IPS-18a (cell line): ENCODE measurements around the gene CDYL.
"Not testable (repeated sequence)": the region's sequence is repeated elsewhere in the genome, so short reads cannot be mapped to it uniquely, and the experiment has no call there.

Experiments used
- H3K27ac ChIP-seq: one replicate; pipeline ENCODE4 v1.5.1; 2013; ENCODE audit warnings: low read length
- H3K27me3 ChIP-seq: one replicate; pipeline ENCODE4 v1.6.1; 2013; ENCODE audit warnings: mild to moderate bottlenecking, low read length; ENCODE audit not compliant: control insufficient read depth, insufficient read depth
- H3K36me3 ChIP-seq: one replicate; pipeline ENCODE4 v1.6.1; 2013; ENCODE audit warnings: low read depth, low read length; ENCODE audit not compliant: control insufficient read depth
- H3K4me1 ChIP-seq: one replicate; pipeline ENCODE4 v1.6.1; 2013; ENCODE audit warnings: low read depth, low read length; ENCODE audit not compliant: control insufficient read depth
- H3K4me3 ChIP-seq: one replicate; pipeline ENCODE4 v1.5.1; 2013; ENCODE audit warnings: low read length
- H3K9ac ChIP-seq: one replicate; pipeline ENCODE4 v1.6.1; 2013; ENCODE audit warnings: mild to moderate bottlenecking, low read length, moderate library complexity
- H3K9me3 ChIP-seq: one replicate; pipeline ENCODE4 v1.6.1; 2013; ENCODE audit warnings: low read depth, low read length; ENCODE audit not compliant: control insufficient read depth

CDYL gene

DNA sequence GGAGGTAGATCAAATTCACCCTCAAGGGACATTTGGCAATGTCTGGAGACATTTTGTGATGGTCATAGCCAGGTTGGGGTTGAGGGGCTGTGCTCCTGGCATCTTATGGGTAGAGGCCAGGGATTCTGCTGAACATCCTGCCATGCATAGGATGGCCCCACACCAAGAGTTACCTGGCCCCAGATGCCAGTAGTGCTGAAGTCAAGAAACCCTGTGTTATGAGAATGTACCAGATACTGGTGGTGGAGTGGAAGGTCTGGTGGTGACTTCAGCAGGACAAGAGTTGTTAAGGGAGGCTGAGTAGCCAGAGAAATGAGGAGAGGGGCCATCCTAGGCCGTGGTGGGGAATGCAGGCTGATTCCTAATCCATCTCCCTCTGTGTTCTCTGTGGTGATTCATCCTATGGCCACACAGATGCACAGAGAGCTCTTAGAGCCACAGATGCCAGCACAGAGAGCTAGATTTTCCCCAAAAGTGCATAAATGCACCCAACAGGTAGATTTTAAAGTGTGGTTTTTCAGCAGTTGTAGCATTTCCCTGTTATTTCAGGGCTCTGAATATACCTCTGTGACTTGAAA lies 43.6 kb downstream of the CDYL start:
- Histone ChIP-seq H3K36me3 (no peaks in the 10 kb centered on the region), H3K9me3 (no peaks in the 10 kb centered on the region), H3K27ac (no peak overlapping the region), H3K4me3 (no peak overlapping the region), H3K27me3 (no peaks in the 10 kb centered on the region), H3K9ac (no peak overlapping the region), H3K4me1 (peaks cover 12% of the 10 kb centered on the region)

DNA sequence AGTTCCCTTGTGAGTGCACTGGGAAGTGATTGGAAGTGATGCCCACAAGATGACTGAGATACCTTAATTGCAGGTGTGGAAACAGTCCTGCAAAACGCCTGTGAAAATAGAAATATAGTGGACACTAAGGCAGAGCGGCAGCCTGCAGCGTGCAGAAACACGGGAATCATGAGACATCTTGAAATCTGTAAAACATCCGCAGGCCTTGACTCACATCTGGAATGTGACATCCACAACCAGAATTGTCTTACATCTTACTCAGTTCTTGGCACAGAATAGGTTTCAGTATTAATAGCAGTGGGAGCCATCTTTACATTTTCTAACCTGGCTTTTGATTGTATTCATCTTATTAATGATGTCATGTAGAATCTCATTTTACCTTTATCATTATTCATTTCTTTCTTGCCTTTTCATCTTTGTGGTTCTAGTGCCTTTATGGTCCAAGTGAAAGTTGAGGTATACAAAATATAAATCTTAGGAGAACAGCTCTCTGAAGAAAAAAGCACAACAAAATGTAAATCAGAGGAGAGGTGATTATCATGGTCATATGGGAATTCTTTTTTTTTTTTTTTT lies 44.6 kb downstream of the CDYL start:
- no peaks in the 10 kb centered on the region for H3K36me3 ChIP-seq
- H3K27ac ChIP-seq = no peak overlapping the region
- peaks cover 12% of the 10 kb centered on the region for H3K4me1 ChIP-seq
- H3K9ac ChIP-seq = no peak overlapping the region
- no peaks in the 10 kb centered on the region for H3K27me3 ChIP-seq
- no peaks in the 10 kb centered on the region for H3K9me3 ChIP-seq
- H3K4me3 ChIP-seq = no peak overlapping the region

DNA sequence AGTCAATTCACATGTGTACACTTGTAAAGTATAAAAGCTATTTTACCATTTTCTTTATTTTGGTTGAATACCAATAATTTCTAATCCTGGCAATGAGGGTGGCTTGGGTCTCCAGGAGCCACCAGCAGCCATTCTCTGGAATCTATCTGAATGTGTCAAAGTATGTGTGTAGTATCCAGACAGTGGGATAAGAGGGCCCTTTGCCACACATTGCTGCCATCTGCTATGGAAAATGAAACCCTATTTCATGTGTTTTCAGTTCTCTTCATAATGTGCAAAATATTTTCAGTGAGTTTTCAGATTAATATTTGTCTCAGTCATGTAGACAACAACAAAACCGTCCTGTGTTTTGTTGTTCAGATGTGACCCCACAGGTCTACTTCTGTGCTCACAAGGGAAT lies 46.3 kb downstream of the CDYL start:
- Histone ChIP-seq H3K9ac (no peak overlapping the region), H3K4me3 (no peak overlapping the region), H3K9me3 (no peaks in the 10 kb centered on the region), H3K36me3 (no peaks in the 10 kb centered on the region), H3K27ac (no peak overlapping the region), H3K4me1 (peaks cover 12% of the 10 kb centered on the region), H3K27me3 (no peaks in the 10 kb centered on the region)

DNA sequence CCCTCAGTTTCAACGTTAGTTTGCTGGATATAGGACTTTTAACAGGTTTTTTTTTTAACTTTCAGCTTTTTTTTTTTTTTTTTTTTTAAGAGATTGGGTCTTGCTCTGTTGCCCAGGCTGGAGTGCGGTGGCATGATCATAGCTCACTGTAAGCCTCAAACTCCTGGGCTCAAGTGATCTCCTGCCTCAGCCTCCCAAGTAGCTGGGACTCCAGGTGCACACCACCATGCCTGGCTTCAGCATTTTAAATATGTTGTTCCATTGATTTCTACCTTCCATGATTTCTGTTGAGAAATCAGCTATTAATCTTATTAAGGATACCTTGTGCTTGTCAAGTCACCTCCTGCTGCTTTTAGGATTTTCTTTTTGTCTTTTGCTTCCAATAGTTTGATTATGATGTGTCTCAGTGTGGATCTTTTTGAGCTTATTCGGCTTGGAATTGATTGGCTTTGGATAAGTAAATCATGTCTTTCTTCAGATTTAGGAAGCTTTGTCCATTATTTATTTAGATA lies 52.0 kb downstream of the CDYL start:
- Histone ChIP-seq H3K27ac (no peak overlapping the region), H3K4me1 (no peaks in the 10 kb centered on the region), H3K4me3 (no peak overlapping the region), H3K9ac (no peak overlapping the region), H3K9me3 (peaks cover 10% of the 10 kb centered on the region), H3K36me3 (no peaks in the 10 kb centered on the region), H3K27me3 (no peaks in the 10 kb centered on the region)

DNA sequence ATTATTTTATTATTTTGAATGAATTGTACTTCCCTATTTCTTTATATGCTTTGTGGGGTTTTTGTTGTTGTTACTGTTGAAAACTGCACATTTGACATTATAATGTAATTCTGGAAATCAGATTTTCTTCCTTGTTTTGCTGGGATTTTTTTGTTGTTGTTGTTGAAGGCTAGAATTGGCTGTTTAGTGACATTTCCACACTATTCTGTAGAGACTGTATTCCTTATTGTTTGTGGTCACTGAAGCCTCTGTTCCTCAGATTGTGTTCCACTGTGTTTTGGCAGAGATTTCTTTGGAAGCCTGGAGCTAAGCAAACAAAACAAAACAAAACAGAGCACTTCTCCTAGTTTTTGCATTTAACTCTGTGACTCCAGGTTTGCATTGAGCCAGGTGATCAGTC lies 52.9 kb downstream of the CDYL start:
- Histone ChIP-seq H3K9ac (no peak overlapping the region), H3K4me3 (no peak overlapping the region), H3K36me3 (no peaks in the 10 kb centered on the region), H3K27ac (no peak overlapping the region), H3K27me3 (no peaks in the 10 kb centered on the region), H3K9me3 (peaks cover 10% of the 10 kb centered on the region), H3K4me1 (no peaks in the 10 kb centered on the region)

DNA sequence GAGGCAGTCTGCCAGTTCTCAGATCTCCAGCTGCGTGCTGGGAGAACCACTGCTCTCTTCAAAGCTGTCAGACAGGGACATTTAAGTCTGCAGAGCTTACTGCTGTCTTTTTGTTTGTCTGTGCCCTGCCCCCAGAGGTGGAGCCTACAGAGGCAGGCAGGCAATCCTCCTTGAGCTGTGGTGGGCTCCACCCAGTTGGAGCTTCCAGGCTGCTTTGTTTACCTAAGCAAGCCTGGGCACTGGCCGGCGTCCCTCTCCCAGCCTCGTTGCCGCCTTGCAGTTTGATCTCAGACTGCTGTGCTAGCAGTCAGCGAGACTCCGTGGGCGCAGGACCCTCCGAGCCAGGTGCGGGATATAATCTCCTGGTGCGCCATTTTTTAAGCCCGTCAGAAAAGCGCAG lies 59.3 kb downstream of the CDYL start:
- not testable (repeated sequence) for H3K4me3 ChIP-seq, H3K27ac ChIP-seq, H3K36me3 ChIP-seq, H3K27me3 ChIP-seq, H3K9me3 ChIP-seq, H3K4me1 ChIP-seq, H3K9ac ChIP-seq

DNA sequence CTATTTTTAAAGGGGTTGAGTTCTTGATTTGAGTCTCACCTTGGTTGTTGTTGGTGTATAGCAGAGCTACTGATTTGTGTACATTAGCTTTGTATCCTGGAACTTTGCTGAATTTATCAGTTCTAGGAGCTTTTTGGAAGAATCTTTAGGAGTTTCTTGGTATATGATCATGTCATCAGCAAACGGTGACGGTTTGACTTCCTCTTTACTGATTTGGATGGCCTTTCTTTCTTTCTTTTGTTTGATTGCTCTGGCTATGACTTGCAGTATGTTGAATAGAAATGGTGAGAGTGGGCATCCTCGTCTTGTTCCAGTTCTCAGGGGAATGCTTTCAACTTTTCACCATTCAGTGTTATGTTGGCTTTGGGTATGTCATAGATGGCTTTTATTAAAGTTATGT lies 64.0 kb downstream of the CDYL start:
- Histone ChIP-seq H3K27ac (no peak overlapping the region), H3K9ac (no peak overlapping the region), H3K27me3 (no peaks in the 10 kb centered on the region), H3K4me3 (no peak overlapping the region), H3K4me1 (peaks cover 10% of the 10 kb centered on the region), H3K36me3 (no peaks in the 10 kb centered on the region), H3K9me3 (no peaks in the 10 kb centered on the region)

DNA sequence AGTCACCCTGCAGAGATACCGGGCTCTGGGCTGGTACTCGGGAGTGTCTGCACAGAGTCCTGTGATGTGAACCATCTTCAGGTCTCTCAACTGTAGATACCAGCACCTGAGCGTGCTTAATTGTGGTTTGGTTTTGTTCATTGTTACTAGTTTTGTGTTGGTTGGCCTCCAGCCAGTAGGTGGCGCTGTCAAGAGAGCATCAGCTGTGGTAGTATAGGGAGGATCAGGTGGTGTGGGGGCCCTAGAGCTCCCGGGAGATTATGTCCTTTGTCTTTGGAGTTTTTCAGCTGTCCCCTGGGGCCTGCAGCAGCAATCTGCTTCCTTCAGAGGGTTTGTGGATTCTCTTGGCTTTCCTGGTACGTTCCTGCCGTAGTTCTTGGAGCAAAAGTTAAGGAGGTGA lies 67.9 kb downstream of the CDYL start:
- Histone ChIP-seq H3K27ac (no peak overlapping the region), H3K4me3 (no peak overlapping the region), H3K9me3 (no peaks in the 10 kb centered on the region), H3K27me3 (no peaks in the 10 kb centered on the region), H3K4me1 (peaks cover 21% of the 10 kb centered on the region), H3K9ac (no peak overlapping the region), H3K36me3 (no peaks in the 10 kb centered on the region)

DNA sequence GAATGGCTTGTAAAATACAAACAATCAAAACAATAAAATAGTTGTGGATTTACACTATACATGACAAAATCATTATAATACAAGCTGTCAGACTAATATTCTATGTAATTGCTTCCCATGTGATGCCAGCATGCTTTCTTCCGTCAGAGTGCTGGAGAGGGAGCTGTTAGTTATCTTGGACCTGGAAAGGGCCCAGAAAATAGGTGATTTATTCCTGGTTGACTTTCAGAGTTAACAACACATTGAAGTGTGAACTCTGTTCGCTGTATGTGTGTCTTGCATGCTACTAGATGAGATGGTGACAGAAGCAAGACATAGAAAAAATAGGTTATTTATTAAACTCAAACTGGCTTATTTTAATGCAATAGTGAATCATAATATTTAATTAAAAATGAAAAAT lies 70.2 kb downstream of the CDYL start:
- no peaks in the 10 kb centered on the region for H3K36me3 ChIP-seq
- H3K9ac ChIP-seq = no peak overlapping the region
- H3K27me3 ChIP-seq = no peaks in the 10 kb centered on the region
- H3K4me1 ChIP-seq = peaks cover 21% of the 10 kb centered on the region
- H3K4me3 ChIP-seq = no peak overlapping the region
- H3K27ac ChIP-seq = no peak overlapping the region
- no peaks in the 10 kb centered on the region for H3K9me3 ChIP-seq

DNA sequence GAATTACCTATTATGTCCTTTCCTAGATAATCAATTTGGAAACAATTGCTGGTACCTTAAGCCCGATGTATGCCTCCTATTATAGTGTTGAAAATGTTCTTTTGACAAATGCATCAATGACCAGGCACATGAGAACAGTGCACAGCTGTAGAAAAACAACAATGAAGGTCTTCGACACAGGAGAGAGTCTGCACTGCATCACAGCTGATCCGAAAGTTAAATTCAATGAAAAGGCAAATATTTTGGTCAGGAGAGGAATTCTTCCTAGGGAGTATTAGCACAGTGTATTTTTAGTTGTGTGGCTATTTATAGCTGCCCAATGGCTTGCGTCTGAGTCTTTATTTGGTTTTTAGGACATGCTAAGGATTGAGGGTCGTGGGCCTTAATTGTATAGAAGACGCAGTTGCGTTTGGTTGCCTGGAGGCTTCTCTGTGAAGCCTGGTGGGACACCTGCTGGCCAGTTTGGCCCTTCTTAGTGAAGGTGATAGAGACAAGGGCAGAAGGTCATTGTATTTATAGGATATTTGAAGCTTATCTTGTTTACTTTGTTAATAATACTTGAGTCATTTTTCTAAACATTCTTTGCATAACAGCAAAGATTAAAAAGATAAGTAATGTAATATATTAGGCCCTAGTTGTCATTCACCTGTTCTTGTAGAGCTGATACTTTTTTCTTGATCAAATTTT lies 72.3 kb downstream of the CDYL start:
- H3K9me3 ChIP-seq = no peaks in the 10 kb centered on the region

DNA sequence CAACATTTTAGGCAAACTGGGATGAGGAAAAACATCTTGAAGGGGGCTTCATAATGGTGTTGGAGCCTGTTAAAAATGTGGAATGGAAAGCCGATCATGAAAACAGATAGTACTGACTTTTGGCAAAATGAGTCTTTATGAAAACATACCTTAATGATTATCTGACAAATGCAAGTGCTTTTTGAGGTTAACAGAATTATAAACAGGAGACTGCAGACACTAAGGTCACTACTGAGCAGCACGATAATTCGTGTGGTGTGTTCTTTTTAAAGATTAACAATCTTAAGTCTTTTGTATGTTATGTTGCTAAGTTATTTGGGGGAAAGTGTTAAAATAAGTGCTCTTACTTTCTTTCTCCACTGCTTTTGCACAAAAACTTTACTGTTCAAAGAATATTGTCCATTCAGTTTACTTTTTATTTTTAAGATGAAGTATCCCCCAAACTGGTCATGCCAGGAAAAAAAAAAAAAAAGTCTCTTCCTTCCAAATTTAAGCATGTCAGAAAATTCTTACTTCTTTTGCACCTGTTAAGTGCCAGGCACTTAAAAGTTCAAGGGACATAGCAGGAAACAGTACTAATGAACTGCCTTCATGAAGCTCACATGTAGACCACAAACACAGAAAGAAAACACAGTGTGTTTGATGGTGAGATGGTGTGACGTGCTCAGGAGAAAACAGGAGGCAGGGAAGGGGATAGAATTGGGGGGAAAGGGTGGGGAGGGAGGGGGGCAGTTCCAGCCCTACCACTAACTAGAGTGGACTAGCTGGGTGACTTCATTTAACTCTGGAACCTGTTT lies 73.2 kb downstream of the CDYL start:
- peaks cover 22% of the 10 kb centered on the region for H3K4me1 ChIP-seq
- H3K4me3 ChIP-seq = no peak overlapping the region
- no peaks in the 10 kb centered on the region for H3K36me3 ChIP-seq
- H3K27ac ChIP-seq = no peak overlapping the region
- H3K9me3 ChIP-seq = no peaks in the 10 kb centered on the region
- no peaks in the 10 kb centered on the region for H3K27me3 ChIP-seq
- no peak overlapping the region for H3K9ac ChIP-seq

More for the DNA sequence above, 72.3 kb downstream of the CDYL start:
- H3K27me3 ChIP-seq = no peaks in the 10 kb centered on the region
- no peaks in the 10 kb centered on the region for H3K36me3 ChIP-seq
- peaks cover 23% of the 10 kb centered on the region for H3K4me1 ChIP-seq
- H3K9ac ChIP-seq = no peak overlapping the region
- no peak overlapping the region for H3K4me3 ChIP-seq
- H3K27ac ChIP-seq = no peak overlapping the region
